ENCODE measurements around the gene OR2V1. TPM values are rescaled to one million over a fixed set of nuclear protein-coding genes. Genes with fewer than 3 reads are reported as not detected.
"Not testable (repeated sequence)": the region's sequence is repeated elsewhere in the genome, so short reads cannot be mapped to it uniquely, and the experiment has no call there.

Gene OR2V1
- total RNA-seq, 2 donors from 2014 or later = not detected

GRCh38 chr5:181166812-181167733, 36.1 kb upstream of the OR2V1 start:
- DNase-seq (ENCODE audit: low spot score) = no peak
- no peak overlapping the region for H3K4me3 ChIP-seq
- no peaks in the 10 kb centered on the region for H3K9me3 ChIP-seq
- H3K27ac ChIP-seq = no peak overlapping the region
- H3K4me1 ChIP-seq = peaks cover 0 to 7% of the 10 kb centered on the region in 2 donors
- no peak for TF ChIP-seq CTCF (IDR thresholded peaks at IDR 0.05)
- H3K27me3 ChIP-seq = peaks cover 7 to 21% of the 10 kb centered on the region in 2 donors
- H3K36me3 ChIP-seq = no peaks in the 10 kb centered on the region

GRCh38 chr5:181164076-181164952, 33.3 kb upstream of the OR2V1 start:
- Histone ChIP-seq H3K4me1 (peaks cover 0 to 6% of the 10 kb centered on the region in 2 donors), H3K4me3 (no peak overlapping the region), H3K27me3 (peaks cover 0 to 10% of the 10 kb centered on the region in 2 donors), H3K36me3 (no peaks in the 10 kb centered on the region), H3K27ac (no peak overlapping the region), H3K9me3 (no peaks in the 10 kb centered on the region)
- TF ChIP-seq CTCF (IDR thresholded peaks at IDR 0.05) = no peak
- DNase-seq (ENCODE audit: low spot score) = no peak

GRCh38 chr5:181163487-181164075, 32.6 kb upstream of the OR2V1 start:
- no peak overlapping the region for H3K27ac ChIP-seq
- H3K4me3 ChIP-seq = no peak overlapping the region
- no peaks in the 10 kb centered on the region for H3K36me3 ChIP-seq
- H3K27me3 ChIP-seq = peaks cover 0 to 4% of the 10 kb centered on the region in 2 donors
- H3K4me1 ChIP-seq = peaks cover 0 to 6% of the 10 kb centered on the region in 2 donors
- H3K9me3 ChIP-seq = no peaks in the 10 kb centered on the region
- no peak for DNase-seq (ENCODE audit: low spot score)
- TF ChIP-seq CTCF (IDR thresholded peaks at IDR 0.05) = no peak

- Histone ChIP-seq H3K4me1 (peaks cover 0 to 6% of the 10 kb centered on the region in 2 donors), H3K27ac (no peak overlapping the region), H3K9me3 (no peaks in the 10 kb centered on the region), H3K36me3 (no peaks in the 10 kb centered on the region), H3K4me3 (no peak overlapping the region), H3K27me3 (peaks cover 0 to 4% of the 10 kb centered on the region in 2 donors)
- TF ChIP-seq CTCF (IDR thresholded peaks at IDR 0.05) = no peak
- DNase-seq (ENCODE audit: low spot score) = no peak
Measured at GRCh38 chr5:181161534-181162175, 30.7 kb upstream of the OR2V1 start.

GRCh38 chr5:181160755-181161533, 30.0 kb upstream of the OR2V1 start:
- not testable (repeated sequence) for H3K27ac ChIP-seq; H3K36me3 ChIP-seq; H3K9me3 ChIP-seq; H3K27me3 ChIP-seq; H3K4me3 ChIP-seq; DNase-seq (ENCODE audit: low spot score); H3K4me1 ChIP-seq
